ENCODE measurements around the gene MFRP.
A peak's percentile ranks its signal among the peaks of the same experiment; 100 is the strongest.

Gene MFRP

DNA sequence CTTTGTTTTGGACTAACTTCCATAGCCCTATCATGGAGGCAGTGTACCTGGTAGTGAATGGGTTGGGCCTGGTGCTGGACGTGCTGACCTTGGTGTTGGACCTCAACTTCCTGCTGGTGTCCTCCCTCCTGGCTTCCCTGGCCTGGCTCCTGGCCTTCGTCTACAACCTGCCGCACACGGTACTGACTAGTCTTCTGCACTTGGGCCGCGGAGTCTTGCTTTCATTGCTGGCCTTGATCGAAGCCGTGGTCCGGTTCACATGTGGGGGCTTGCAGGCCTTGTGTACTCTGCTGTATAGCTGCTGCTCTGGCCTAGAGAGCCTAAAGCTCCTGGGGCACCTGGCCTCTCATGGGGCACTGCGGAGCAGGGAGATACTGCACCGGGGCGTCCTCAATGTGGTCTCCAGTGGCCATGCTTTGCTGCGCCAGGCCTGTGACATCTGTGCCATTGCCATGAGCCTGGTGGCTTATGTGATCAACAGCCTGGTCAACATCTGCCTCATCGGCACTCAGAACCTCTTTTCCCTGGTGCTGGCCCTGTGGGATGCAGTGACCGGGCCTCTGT is 11.3 kb downstream of the MFRP start:
- no peaks in the 10 kb centered on the region for H3K79me2 ChIP-seq
- TF ChIP-seq, protein P1, sequence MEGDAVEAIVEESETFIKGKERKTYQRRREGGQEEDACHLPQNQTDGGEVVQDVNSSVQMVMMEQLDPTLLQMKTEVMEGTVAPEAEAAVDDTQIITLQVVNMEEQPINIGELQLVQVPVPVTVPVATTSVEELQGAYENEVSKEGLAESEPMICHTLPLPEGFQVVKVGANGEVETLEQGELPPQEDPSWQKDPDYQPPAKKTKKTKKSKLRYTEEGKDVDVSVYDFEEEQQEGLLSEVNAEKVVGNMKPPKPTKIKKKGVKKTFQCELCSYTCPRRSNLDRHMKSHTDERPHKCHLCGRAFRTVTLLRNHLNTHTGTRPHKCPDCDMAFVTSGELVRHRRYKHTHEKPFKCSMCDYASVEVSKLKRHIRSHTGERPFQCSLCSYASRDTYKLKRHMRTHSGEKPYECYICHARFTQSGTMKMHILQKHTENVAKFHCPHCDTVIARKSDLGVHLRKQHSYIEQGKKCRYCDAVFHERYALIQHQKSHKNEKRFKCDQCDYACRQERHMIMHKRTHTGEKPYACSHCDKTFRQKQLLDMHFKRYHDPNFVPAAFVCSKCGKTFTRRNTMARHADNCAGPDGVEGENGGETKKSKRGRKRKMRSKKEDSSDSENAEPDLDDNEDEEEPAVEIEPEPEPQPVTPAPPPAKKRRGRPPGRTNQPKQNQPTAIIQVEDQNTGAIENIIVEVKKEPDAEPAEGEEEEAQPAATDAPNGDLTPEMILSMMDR (IDR thresholded peaks at IDR 0.05) = no peak
- no peak overlapping the region for H2AFZ ChIP-seq
- H3K27me3 ChIP-seq (ENCODE audit: control insufficient read depth, insufficient read depth, low read length) = no peaks in the 10 kb centered on the region
- H3K4me2 ChIP-seq (ENCODE audit: low read length) = peak overlapping the region; percentile 65
- H3K4me3 ChIP-seq (ENCODE audit: low read depth, low read length) = peak overlapping the region; percentile 70
- no peaks in the 10 kb centered on the region for H3K9me3 ChIP-seq (ENCODE audit: control insufficient read depth, low read length)
- no peak overlapping the region for H3K9ac ChIP-seq
- H3K27ac ChIP-seq = no peak overlapping the region
- no peaks in the 10 kb centered on the region for H3K4me1 ChIP-seq
- no peaks in the 10 kb centered on the region for H3K36me3 ChIP-seq (ENCODE audit: control insufficient read depth, insufficient read depth, low read length)

DNA sequence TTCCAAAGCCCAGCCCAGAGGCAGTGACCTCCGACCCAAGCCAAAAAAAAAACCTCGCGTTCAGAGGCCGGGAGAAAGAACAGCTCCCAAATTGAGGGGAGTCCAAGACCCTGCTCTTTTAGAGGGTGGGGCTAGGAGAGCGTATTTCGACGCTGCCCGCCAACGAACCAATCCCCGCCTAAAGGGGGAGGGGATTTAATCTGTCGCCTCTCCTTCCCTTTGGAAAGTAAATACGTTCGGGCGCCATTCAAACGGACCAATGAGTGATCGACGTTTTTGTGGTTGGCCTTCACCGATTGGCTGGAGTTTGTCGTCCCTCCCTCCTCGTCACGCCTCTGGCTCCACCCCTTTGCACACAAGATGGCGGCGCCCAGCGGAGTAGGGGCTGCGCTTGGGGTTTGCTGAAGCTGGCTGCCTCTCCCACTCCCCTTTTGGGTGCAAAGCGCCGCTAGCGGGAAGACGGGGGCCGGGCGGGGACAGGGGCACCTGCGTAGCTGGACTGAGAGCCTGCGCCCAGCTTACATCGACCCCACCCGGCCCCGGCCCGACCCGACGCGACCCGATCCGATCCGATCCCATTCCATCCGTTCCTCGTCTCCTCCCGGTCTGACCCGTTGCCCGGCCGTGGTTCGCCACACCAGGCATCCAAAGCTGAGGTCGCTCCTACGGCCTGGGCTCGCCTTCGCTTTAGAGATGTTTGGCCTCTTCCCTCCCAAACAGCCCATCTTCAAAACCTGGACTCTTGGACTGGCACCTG is 12.2 kb downstream of the MFRP start, which contains the start of gene RNF26:
Gene RNF26, plus strand, starts transcription at position 354 of the 757 bp plus-strand sequence. CDS start 596 bp downstream, outside the sequence.
- H3K79me2 ChIP-seq = no peaks in the 10 kb centered on the region
- peak within 1 kb of the TSS; percentile 87 for H2AFZ ChIP-seq
- no peaks in the 10 kb centered on the region for H3K4me1 ChIP-seq
- peak within 1 kb of the TSS; percentile 47 for H3K27ac ChIP-seq
- H3K4me3 ChIP-seq (ENCODE audit: low read depth, low read length) = peak within 1 kb of the TSS; percentile 70
- TF ChIP-seq, protein P1 (IDR thresholded peaks at IDR 0.05) = no peak
- no peaks in the 10 kb centered on the region for H3K27me3 ChIP-seq (ENCODE audit: control insufficient read depth, insufficient read depth, low read length)
- no peaks in the 10 kb centered on the region for H3K9me3 ChIP-seq (ENCODE audit: control insufficient read depth, low read length)
- H3K9ac ChIP-seq = peak within 1 kb of the TSS; percentile 67
- no peaks in the 10 kb centered on the region for H3K36me3 ChIP-seq (ENCODE audit: control insufficient read depth, insufficient read depth, low read length)
- H3K4me2 ChIP-seq (ENCODE audit: low read length) = peak within 1 kb of the TSS; percentile 84

DNA sequence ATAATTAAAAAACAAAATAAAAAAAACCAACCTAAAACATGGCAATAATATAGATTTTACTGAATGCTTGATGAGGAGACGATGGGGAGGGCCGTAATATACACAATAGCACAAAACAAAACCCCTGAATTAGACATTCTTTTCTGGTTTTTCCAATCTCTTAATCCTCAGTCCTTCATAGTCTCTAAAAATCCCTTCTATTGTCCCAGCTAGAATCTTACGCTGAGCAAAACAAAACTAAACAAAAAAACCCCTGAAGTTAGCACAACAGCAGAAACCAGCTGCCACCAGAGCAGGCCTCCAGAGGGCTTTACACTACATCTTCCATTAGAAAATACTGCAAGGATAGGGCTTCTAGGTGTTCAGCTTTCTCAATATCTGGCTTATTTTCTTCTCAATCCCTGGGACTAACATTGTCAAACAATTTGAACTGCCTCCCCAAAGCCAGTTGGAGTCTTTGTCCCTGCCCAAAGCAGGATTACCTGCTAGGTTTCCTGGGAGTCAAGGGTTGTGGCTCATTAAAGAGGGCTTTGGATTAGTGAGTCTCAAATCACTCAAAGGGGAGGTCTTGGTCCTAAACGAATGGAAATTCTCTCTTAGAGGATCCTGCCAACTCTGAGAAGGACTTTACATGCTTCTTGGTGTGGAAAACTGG is 14.3 kb downstream of the MFRP start:
- TF ChIP-seq, protein P1 (IDR thresholded peaks at IDR 0.05) = no peak
- Histone ChIP-seq H3K4me1 (no peaks in the 10 kb centered on the region), H2AFZ (no peak overlapping the region)

GRCh38 chr11:119330237-119330636 is 16.3 kb downstream of the MFRP start:
- Histone ChIP-seq H3K79me2 (no peaks in the 10 kb centered on the region), H3K9ac (no peak overlapping the region), H3K27ac (no peak overlapping the region), H3K27me3 (ENCODE audit: control insufficient read depth, insufficient read depth, low read length) (no peaks in the 10 kb centered on the region), H3K36me3 (ENCODE audit: control insufficient read depth, insufficient read depth, low read length) (no peaks in the 10 kb centered on the region), H2AFZ (no peak overlapping the region), H3K9me3 (ENCODE audit: control insufficient read depth, low read length) (no peaks in the 10 kb centered on the region), H3K4me1 (no peaks in the 10 kb centered on the region), H3K4me3 (ENCODE audit: low read depth, low read length) (no peak overlapping the region), H3K4me2 (ENCODE audit: low read length) (no peak overlapping the region)
- TF ChIP-seq, protein P1 (IDR thresholded peaks at IDR 0.05) = no peak

More for the DNA sequence above, 14.3 kb downstream of the MFRP start:
- Histone ChIP-seq H3K79me2 (no peaks in the 10 kb centered on the region), H3K9me3 (ENCODE audit: control insufficient read depth, low read length) (no peaks in the 10 kb centered on the region), H3K9ac (no peak overlapping the region), H3K4me3 (ENCODE audit: low read depth, low read length) (no peak overlapping the region), H3K4me2 (ENCODE audit: low read length) (no peak overlapping the region), H3K27ac (no peak overlapping the region), H3K27me3 (ENCODE audit: control insufficient read depth, insufficient read depth, low read length) (no peaks in the 10 kb centered on the region), H3K36me3 (ENCODE audit: control insufficient read depth, insufficient read depth, low read length) (no peaks in the 10 kb centered on the region)

All from parathyroid adenoma (tissue), 2 donors.